ENCODE data around the gene C6orf132.
"Not testable (repeated sequence)": the region's sequence is repeated elsewhere in the genome, so short reads cannot be mapped to it uniquely, and the experiment has no call there.

C6orf132 gene

DNA sequence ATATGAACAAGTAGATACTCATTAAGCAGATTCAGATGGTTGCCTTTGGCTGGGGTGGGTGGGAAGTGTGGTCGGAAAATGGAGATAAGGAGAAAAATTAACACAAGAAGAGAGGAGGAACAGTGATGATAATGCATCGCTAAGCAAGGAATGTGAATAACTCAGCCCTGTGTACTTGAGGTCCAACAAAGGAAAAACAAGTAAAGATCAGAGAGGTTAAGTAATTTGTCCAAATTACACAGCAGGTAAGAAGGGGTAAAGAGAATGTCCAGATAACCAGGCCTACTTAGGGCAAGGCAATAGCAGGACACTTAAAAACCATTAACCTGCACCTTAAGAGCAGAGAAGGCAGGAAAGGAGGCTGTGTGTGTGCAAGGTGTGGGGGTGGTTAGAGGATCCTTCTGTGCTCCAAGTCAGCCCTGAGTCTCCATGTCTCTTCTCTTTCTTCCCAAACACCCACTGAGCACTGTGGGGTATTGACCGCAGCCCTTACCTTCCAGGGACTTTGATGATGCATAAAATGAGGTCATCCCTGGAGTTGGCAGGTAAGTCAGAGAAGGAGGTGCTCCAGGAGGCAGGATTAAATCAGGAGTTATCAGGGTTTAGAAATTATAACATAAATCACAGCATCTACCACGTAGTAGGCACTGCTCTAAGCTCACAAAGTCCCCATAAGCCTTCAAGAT lies 10.3 kb upstream of the C6orf132 start:
- H3K27me3 Mint-ChIP-seq: peaks cover 14 to 24% of the 10 kb centered on the region in 2 donors
- DNase-seq; H3K36me3 Mint-ChIP-seq; H3K9me3 Mint-ChIP-seq; H3K4me1 Mint-ChIP-seq; H3K27ac Mint-ChIP-seq; H3K4me3 Mint-ChIP-seq; ATAC-seq (replicated peaks): not testable (repeated sequence)

DNA sequence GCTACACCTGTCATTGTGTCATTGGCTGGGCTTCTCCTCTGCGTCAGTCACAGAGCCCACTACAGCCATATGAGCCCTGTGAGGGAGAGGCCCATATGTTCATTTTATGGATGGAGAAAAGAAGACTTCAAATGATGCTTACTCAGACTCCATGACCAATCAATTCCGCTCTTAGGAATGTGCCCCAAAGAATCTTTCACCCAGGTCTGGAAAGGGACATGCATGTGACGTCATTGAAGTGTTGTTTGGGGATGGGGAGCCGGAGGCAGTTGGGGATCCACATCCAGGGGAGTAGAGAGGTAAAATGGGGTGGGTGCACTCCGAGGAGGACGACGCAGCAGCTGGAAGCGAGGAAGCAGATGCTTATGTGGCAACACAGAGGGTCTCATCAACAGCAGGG lies 9.6 kb upstream of the C6orf132 start:
- peaks cover 14 to 24% of the 10 kb centered on the region in 2 donors for H3K27me3 Mint-ChIP-seq
- no peaks in the 10 kb centered on the region for H3K4me1 Mint-ChIP-seq
- no peaks in the 10 kb centered on the region for H3K9me3 Mint-ChIP-seq
- no peaks in the 10 kb centered on the region for H3K36me3 Mint-ChIP-seq
- no peak overlapping the region for H3K27ac Mint-ChIP-seq
- ATAC-seq (replicated peaks) (no peak), DNase-seq (no peak)
- H3K4me3 Mint-ChIP-seq: no peak overlapping the region

DNA sequence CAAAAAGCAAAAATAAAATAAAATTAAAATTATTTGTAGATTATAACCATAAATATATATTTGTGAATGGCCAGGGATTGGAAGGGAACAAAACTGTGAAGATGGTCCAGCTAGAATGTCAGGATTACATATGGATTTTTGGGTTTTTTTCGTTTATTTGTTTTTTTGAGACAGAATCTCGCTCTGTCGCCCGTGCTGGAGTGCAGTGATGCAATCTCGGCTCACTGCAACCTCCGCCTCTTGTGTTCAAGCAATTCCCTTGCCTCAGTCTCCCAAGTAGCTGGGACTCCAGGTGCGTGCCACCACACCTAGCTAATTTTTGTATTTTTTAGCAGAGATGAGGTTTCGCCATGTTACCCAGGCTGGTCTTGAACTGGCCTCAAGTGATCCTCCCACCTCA lies 7.8 kb upstream of the C6orf132 start:
- ATAC-seq (replicated peaks): no peak
- Mint-ChIP-seq H3K9me3 (no peaks in the 10 kb centered on the region), H3K4me1 (no peaks in the 10 kb centered on the region), H3K27ac (no peak overlapping the region), H3K4me3 (no peak overlapping the region), H3K36me3 (no peaks in the 10 kb centered on the region), H3K27me3 (peaks cover 19 to 24% of the 10 kb centered on the region in 2 donors)
- no peak for DNase-seq

DNA sequence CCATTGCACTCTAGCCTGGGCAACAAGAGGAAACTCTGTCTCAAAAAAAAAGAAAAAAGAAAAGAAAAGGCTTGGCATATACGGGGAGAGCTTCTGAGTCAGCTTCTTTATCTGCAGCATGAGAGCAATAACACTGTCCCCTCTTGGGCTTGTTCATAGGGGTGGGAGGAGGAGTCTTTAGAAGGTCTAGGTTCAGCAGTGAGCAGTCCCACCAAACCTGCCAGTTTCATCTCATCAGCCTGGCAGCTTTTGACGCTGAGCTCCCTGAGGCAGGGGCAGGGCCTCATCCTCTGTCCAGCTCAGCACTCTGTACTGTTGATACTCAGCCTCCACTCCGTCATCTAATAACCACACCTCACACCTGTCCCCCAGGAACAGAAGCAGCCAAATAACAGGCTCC lies 5.6 kb upstream of the C6orf132 start:
- DNase-seq (no peak), ATAC-seq (replicated peaks) (no peak)
- no peaks in the 10 kb centered on the region for H3K9me3 Mint-ChIP-seq
- peaks cover 17 to 27% of the 10 kb centered on the region in 2 donors for H3K27me3 Mint-ChIP-seq
- no peaks in the 10 kb centered on the region for H3K4me1 Mint-ChIP-seq
- no peak overlapping the region for H3K4me3 Mint-ChIP-seq
- no peak overlapping the region for H3K27ac Mint-ChIP-seq
- H3K36me3 Mint-ChIP-seq: no peaks in the 10 kb centered on the region

DNA sequence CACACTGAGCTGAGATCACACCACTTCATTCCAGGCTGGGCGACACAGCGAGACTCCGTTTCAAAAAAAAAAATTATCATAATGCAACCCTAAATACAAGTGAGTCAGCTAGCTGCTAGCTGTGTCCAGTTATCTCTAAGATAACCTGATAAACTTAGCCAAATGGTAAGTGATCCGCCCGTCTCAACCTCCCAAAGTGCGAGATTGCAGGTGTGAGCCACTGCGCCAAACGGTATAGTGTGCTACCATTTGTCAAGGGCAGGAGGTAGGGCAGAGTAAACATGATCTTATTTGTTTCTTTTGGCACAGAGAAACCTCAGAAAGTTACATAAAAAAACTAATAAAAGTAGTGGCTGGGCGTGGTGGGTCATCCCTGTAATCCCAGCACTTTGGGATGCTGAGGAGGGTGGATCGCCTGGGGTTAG lies 4.7 kb upstream of the C6orf132 start:
- no peaks in the 10 kb centered on the region for H3K9me3 Mint-ChIP-seq
- no peak overlapping the region for H3K4me3 Mint-ChIP-seq
- DNase-seq (no peak), ATAC-seq (replicated peaks) (no peak)
- no peak overlapping the region for H3K27ac Mint-ChIP-seq
- no peaks in the 10 kb centered on the region for H3K36me3 Mint-ChIP-seq
- H3K27me3 Mint-ChIP-seq: peaks cover 22 to 27% of the 10 kb centered on the region in 2 donors
- peaks cover 2 to 6% of the 10 kb centered on the region in 2 donors for H3K4me1 Mint-ChIP-seq

DNA sequence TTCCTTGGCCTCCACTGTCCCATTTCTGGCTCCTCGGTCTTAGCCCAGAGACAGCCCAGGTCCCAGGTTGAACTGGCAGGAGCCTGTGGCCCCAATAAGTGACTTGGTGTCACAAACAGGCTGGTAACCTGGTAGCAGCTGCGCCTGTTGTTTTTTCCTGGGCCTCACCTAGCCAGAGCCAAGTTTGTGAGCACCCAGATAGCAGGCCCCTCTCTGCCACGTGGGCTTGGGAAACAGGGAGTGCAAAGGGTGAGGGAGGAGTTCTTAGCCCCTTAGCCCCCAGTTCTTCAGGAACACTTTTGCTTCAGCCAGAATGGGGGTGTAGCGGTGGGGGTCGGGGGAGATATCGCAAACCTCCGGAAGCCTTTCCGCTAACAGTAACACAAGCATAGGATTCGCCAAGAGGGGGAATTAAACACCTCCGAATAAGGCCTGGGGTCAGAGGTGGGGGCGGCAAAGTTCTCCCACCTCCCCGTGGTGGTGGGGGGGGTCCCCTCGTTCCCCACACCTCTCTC lies 760 bp downstream of the C6orf132 start:
- ATAC-seq (replicated peaks): no peak
- no peak for DNase-seq
- peaks cover 0 to 1% of the 10 kb centered on the region in 2 donors for H3K36me3 Mint-ChIP-seq
- no peaks in the 10 kb centered on the region for H3K9me3 Mint-ChIP-seq
- peaks cover 24 to 32% of the 10 kb centered on the region in 2 donors for H3K27me3 Mint-ChIP-seq
- H3K27ac Mint-ChIP-seq: no peak overlapping the region
- peaks cover 14 to 25% of the 10 kb centered on the region in 2 donors for H3K4me1 Mint-ChIP-seq
- H3K4me3 Mint-ChIP-seq: peak overlapping the region in 1 of 2 donors; percentile 81

DNA sequence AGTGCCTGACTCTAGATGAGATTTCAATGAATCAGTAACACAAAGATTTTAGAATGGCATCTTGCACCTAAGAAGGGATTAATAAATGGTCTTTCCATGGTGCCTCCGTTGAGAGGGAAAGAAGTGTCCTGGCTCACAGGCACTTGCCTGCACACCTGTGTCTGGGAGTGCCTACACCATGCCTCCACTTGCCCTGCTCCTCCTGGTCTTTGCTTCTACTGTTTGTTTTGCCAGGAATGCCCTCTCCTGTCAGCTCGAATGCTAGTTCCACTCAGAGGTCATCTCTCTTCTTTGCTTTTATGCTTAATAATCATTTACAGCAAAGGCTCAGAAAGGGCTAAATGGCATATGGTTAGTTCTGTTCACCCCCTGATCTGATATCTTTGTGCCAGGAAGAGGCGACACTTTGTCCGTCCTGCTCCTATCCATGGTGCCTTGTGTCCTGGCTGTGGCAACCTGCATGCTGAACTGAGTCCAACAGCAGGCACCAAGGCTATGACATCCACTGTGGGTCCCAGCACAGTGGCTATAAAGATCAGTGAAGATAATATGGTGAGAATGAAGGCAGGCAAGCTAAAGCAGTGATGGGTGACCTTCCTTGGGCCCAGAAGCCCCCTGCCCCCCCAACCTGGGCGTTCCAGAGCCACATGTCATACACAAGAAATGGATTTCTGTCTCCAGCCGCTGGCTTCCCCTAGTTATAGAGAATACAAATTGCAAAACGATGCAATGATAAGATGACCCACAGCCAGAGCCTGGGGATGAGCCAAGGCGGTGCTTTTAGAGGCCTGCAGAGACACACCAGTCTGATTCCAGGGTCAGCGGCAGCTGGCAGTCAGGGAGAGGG lies 1.4 kb downstream of the C6orf132 start:
- H3K9me3 Mint-ChIP-seq: no peaks in the 10 kb centered on the region
- no peak for DNase-seq
- H3K4me3 Mint-ChIP-seq: no peak overlapping the region
- peaks cover 0 to 1% of the 10 kb centered on the region in 2 donors for H3K36me3 Mint-ChIP-seq
- peaks cover 18 to 32% of the 10 kb centered on the region in 2 donors for H3K4me1 Mint-ChIP-seq
- ATAC-seq (replicated peaks): no peak
- H3K27ac Mint-ChIP-seq: no peak overlapping the region
- H3K27me3 Mint-ChIP-seq: peaks cover 24 to 32% of the 10 kb centered on the region in 2 donors

DNA sequence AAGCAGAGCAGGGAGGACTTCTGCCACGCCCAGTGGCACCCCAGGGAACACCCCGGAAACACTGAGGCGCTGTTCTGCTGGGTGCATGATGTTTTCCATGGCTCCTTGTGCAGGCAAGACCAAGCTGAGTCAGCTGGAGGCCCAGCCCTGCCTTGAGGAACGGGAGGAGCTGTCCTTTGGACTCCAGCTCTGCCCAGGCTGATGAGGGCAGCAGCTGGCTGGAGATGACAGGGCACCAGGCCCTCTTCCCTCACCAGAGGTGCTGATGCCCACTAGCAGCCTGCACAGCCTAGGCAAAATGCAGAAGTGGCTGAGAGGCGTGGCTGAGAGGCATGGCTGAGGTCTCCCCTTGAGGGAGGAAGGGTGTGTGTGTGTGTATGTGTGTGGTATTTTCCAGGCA lies 2.4 kb downstream of the C6orf132 start:
- Mint-ChIP-seq H3K9me3 (no peaks in the 10 kb centered on the region), H3K36me3 (peaks cover 0 to 1% of the 10 kb centered on the region in 2 donors), H3K4me3 (no peak overlapping the region), H3K27me3 (peaks cover 20 to 32% of the 10 kb centered on the region in 2 donors), H3K4me1 (peaks cover 18 to 32% of the 10 kb centered on the region in 2 donors), H3K27ac (no peak overlapping the region)
- ATAC-seq (replicated peaks) (peak; percentile 45 to 49), DNase-seq (peak; percentile 13)

DNA sequence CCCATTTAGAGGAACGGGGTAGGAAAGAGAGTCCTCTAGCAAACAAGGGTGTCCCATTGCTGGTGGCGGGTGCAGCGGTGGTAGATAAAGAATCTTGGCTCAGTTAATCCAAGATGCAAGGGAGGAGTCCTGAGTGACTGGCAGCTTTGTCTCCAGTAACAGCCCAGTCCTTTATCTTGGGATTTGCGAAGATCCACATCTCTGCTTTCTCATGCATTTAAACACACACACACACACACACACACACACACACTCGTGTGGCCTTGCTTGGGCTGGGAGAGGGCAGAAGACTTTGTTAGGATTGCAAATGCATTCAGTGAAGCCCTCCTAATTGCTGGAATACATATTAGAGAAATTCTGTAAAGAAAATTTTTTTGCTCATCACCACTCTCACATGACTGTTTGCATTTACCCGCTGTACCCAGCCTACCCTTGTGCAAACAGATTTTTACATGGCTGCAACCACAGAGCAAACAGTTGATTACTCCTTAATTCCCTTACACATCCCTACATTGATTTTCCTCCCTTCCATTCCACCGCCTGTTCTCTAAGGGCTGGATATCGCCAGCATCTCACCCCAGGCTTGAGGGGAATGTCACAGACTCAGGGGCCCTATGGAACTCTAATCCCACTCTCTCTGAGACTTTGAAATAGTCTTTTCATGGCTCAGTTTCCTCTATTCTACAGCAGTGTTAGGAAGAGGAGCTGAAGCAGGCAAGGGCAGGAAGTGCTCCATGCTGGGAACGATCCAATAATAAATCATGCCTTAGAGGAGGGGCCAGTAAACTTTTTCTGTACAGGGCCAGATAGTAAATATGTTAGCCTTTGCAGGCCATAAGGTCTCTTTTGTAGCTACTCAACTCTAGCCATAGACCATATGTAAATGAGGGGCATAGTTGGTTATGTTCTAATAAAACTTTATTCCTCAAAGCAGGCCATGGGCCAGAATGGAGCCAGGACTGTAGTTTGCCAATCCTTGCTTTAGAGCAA lies 3.5 kb downstream of the C6orf132 start:
- DNase-seq (no peak), ATAC-seq (replicated peaks) (no peak)
- Mint-ChIP-seq H3K27ac (no peak overlapping the region), H3K36me3 (peaks cover 0 to 1% of the 10 kb centered on the region in 2 donors), H3K4me3 (no peak overlapping the region), H3K4me1 (peaks cover 20 to 32% of the 10 kb centered on the region in 2 donors), H3K9me3 (no peaks in the 10 kb centered on the region), H3K27me3 (peaks cover 18 to 30% of the 10 kb centered on the region in 2 donors)

DNA sequence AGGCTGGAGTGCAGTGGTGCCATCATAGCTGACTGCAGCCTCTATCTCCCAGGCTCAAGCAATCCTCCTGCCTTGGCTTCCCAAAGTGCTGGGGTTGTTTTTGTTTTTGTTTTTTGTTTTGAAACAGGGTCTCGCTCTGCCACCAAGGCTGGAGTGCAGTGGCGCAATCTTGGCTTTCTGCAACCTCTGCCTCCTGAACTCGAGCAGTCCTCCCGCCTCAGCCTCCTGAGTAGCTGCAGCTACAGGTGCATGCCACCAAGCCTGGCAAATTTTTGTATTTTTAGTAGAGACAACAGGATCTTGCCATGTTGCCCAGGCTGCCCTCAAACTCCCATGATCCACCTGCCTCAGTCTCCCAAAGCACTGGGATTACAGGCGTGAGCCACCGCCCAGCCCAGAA lies 4.2 kb downstream of the C6orf132 start:
- H3K4me1 Mint-ChIP-seq: peaks cover 20 to 32% of the 10 kb centered on the region in 2 donors
- peaks cover 14 to 22% of the 10 kb centered on the region in 2 donors for H3K27me3 Mint-ChIP-seq
- H3K9me3 Mint-ChIP-seq: no peaks in the 10 kb centered on the region
- no peak overlapping the region for H3K27ac Mint-ChIP-seq
- peaks cover 0 to 1% of the 10 kb centered on the region in 2 donors for H3K36me3 Mint-ChIP-seq
- no peak for DNase-seq
- ATAC-seq (replicated peaks): no peak
- H3K4me3 Mint-ChIP-seq: no peak overlapping the region

DNA sequence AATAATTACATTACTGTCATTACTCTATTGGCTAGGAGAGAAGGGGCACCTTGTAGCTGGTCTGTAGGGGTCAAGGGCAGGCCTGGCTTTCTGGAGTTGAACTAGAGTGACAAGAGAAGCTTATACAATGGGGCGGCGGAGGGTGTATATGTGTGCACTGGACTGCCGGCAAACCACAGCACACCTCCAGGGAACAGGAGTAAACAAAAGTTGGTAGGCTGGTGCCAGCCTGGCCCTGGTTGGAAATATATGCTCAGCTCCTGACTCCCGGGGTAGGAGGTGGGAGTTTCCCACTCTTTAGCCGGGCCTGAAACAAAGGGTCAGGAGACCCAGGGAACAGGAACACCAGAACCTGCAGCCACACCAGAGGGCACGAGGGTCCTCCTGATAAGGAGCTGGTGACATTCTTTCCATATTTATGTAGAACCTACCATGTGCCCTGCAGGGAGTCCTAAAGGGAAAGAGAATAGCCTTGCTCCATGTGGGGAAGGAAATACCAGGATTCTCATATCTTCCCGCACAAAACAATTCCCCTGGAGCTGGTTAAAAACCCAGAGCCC lies 5.1 kb downstream of the C6orf132 start:
- Mint-ChIP-seq H3K36me3 (peaks cover 0 to 1% of the 10 kb centered on the region in 2 donors), H3K4me3 (peak overlapping the region; percentile 81 to 82), H3K27me3 (peaks cover 9 to 15% of the 10 kb centered on the region in 2 donors), H3K4me1 (peaks cover 18 to 26% of the 10 kb centered on the region in 2 donors), H3K27ac (peak overlapping the region; percentile 96), H3K9me3 (no peaks in the 10 kb centered on the region)
- no peak for DNase-seq
- ATAC-seq (replicated peaks): no peak

DNA sequence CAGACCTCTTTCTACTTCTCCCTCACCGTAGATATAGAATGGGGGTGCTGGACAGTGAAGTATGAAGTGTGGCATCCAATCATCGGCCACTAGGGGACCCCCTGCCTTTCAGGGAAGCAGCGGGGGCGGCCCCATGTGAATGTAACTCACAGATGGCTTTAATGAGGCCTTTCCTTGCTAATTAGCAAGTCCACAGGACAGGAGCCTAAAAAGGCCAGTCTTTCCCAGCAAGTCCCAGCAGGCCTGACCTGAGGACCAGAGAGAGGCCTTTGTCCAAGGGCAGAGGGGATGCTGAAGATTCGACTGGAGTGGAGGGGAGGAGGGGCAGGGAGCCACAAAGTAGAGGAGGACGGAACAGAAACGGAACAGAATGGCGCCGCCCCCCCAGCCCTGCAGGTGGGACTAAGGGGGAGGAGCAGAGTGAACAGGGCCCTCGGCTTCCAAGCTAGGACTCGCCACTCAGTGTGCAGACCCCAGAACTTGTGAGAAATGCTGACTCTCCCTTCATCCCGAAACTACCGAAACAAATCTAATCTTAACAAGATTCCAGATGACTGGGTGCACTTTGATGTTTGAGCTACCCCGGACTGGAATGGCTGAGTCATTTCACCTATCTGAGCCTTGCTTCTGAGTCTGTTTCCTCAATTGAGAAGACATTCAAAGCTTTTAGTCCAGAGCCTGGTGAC lies 5.8 kb downstream of the C6orf132 start:
- peak overlapping the region; percentile 81 to 82 for H3K4me3 Mint-ChIP-seq
- peak overlapping the region; percentile 96 for H3K27ac Mint-ChIP-seq
- ATAC-seq (replicated peaks) (peak; percentile 87 to 89), DNase-seq (peak; percentile 72)
- peaks cover 11 to 15% of the 10 kb centered on the region in 2 donors for H3K27me3 Mint-ChIP-seq
- H3K4me1 Mint-ChIP-seq: peaks cover 18 to 26% of the 10 kb centered on the region in 2 donors
- peaks cover 0 to 1% of the 10 kb centered on the region in 2 donors for H3K36me3 Mint-ChIP-seq
- no peaks in the 10 kb centered on the region for H3K9me3 Mint-ChIP-seq

DNA sequence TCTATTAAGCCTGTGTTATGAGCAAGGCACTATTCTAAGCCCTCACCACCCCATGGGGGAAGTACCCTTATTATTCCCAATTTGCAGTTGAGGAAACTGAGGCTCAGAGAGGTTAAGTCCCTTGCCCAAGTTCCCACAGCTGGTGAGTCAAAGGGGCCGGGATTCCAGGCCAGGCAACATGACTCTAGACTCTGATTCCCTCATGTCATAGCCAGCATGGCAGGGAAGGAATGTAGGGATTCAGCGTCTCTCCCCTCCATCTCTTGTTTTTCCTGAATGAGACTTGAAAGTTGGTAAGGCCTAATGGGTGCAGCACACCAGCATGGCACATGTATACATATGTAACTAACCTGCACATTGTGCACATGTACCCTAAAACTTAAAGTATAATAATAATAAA lies 6.7 kb downstream of the C6orf132 start:
- Mint-ChIP-seq H3K4me1 (peaks cover 18 to 25% of the 10 kb centered on the region in 2 donors), H3K4me3 (no peak overlapping the region), H3K27me3 (peaks cover 5 to 6% of the 10 kb centered on the region in 2 donors), H3K27ac (no peak overlapping the region), H3K36me3 (peaks cover 0 to 1% of the 10 kb centered on the region in 2 donors), H3K9me3 (no peaks in the 10 kb centered on the region)
- DNase-seq (no peak), ATAC-seq (replicated peaks) (no peak)
